HepG2 (cell line): ENCODE data around the gene FUZ. TPM values are rescaled to one million over a fixed set of nuclear protein-coding genes. Genes with fewer than 3 reads are reported as not detected.

Experiments
- ATF1 ChIP-seq: IDR thresholded peaks from 2 replicates; pipeline ENCODE4 v1.6.1; 2016; ENCODE audit warnings: mild to moderate bottlenecking, control low read depth
- FOXK2 ChIP-seq: fragments of 450-650 bp; IDR thresholded peaks from 2 replicates; pipeline ENCODE4 v1.6.1; 2016
- HNF4G ChIP-seq, 2 experiments: sonication (generic) in 1 of 2; formaldehyde crosslinking in 1 of 2; IDR thresholded peaks; 2 replicates each; pipeline versions ENCODE4 v1.4.0 to v1.6.1; 2011 to 2020; ENCODE audit warnings: borderline replicate concordance in 2 of 2, low read depth in 2 of 2, mild to moderate bottlenecking in 2 of 2, low read length in 1 of 2, missing genetic modification reagents in 1 of 2, moderate library complexity in 1 of 2
- REPIN1 ChIP-seq: sonication (generic); formaldehyde crosslinking; IDR thresholded peaks from 2 replicates; pipeline ENCODE4 v1.8.0; 2022; ENCODE audit warnings: missing genetic modification reagents, low read depth, mild to moderate bottlenecking, borderline replicate concordance
- RFX1 ChIP-seq: fragments of 450-650 bp; IDR thresholded peaks from 2 replicates; pipeline ENCODE4 v1.6.1; 2017
- SCMH1 ChIP-seq: sonication (generic); formaldehyde crosslinking; IDR thresholded peaks from 2 replicates; pipeline ENCODE4 v1.9.0; 2021; ENCODE audit warnings: missing genetic modification reagents, mild to moderate bottlenecking, borderline replicate concordance
- ZC3H4 ChIP-seq: sonication (generic); formaldehyde crosslinking; IDR thresholded peaks from 2 replicates; pipeline ENCODE4 v1.4.0; 2020; ENCODE audit warnings: missing genetic modification reagents, borderline replicate concordance
- ZNF136 ChIP-seq: sonication (generic); formaldehyde crosslinking; IDR thresholded peaks from 2 replicates; pipeline ENCODE4 v1.8.1; 2022; ENCODE audit warnings: low read depth, mild to moderate bottlenecking, moderate library complexity, missing genetic modification reagents
- ZNF292 ChIP-seq: sonication (generic); formaldehyde crosslinking; IDR thresholded peaks from 2 replicates; pipeline ENCODE4 v1.8.1; 2022; ENCODE audit warnings: mild to moderate bottlenecking, low read depth, missing genetic modification reagents, borderline replicate concordance
- ZNF776 ChIP-seq: sonication (generic); formaldehyde crosslinking; IDR thresholded peaks from 2 replicates; pipeline ENCODE4 v1.4.0; 2020; ENCODE audit warnings: mild to moderate bottlenecking, missing genetic modification reagents
- ZNF816 ChIP-seq: sonication (generic); formaldehyde crosslinking; IDR thresholded peaks from 2 replicates; pipeline ENCODE4 v1.8.0; 2022; ENCODE audit warnings: missing genetic modification reagents, mild to moderate bottlenecking, borderline replicate concordance
- polyA plus RNA-seq, 8 experiments: library from polyadenylated mRNA; depleted of rRNA in 3 of 8; stranded (reverse) in 7 of 8; unstranded in 1 of 8; fragments of >200 nt; fragmentation: Illumina TruSeq in 4 of 8; extraction: Trizol in 4 of 8; gene quantifications; 2 replicates each; pipeline versions ENCODE4 v1.2.1 to v1.2.3, GENCODE V29; 2011 to 2016; ENCODE audit warnings: low read depth in 4 of 8, missing spikeins in 1 of 8, mixed read lengths in 1 of 8; ENCODE audit not compliant: insufficient read depth in 1 of 8
- total RNA-seq, 5 experiments: library from RNA; depleted of rRNA; stranded (reverse); fragments of >200 nt; fragmentation: Illumina TruSeq; extraction: Trizol; gene quantifications; 2 replicates each; pipeline ENCODE4 v1.2.3, GENCODE V29; 2016; ENCODE audit warnings: low read depth in 1 of 5
- TF ChIP-seq, protein P1 (sequence below): sonication (generic); formaldehyde crosslinking; IDR thresholded peaks from 2 replicates; pipeline ENCODE4 v1.8.0; 2022; ENCODE audit warnings: missing genetic modification reagents, low read depth, mild to moderate bottlenecking, borderline replicate concordance
- TF ChIP-seq, protein P2 (sequence below): sonication (generic); formaldehyde crosslinking; IDR thresholded peaks from 2 replicates; pipeline ENCODE4 v1.5.0; 2020; ENCODE audit warnings: mild to moderate bottlenecking, missing genetic modification reagents, borderline replicate concordance
- TF ChIP-seq, protein P3 (sequence below): sonication (generic); formaldehyde crosslinking; conservative IDR thresholded peaks from 2 replicates; pipeline ENCODE4 v1.4.0; 2020; ENCODE audit warnings: missing genetic modification reagents
- TF ChIP-seq, protein P4 (sequence below): IDR thresholded peaks from 2 replicates; pipeline ENCODE4 v1.6.1; 2012; ENCODE audit warnings: low read depth, low read length, improper control_type of control experiment

The FUZ gene
- total and polyA plus RNA-seq, 2 of the 13 experiments (the other 11 are each of a cell fraction or from before 2014, with no cell fraction given): 0.08 TPM; not detected in 1

GRCh38 chr19:49850487-49851342, 37.6 kb upstream of the FUZ start, which contains the start of gene PTOV1 (continued):
- TF ChIP-seq REPIN1 (0 out of 2 replicates have a peak, but pooled peaks have one; percentile 16), ZNF816 (CRISPR knock-in tag) (0 out of 2 replicates have a peak, but pooled peaks have one; percentile 10), ZNF136 (no peak), ZNF776 (0 out of 2 replicates have a peak, but pooled peaks have one; percentile 79), ZC3H4 (CRISPR knock-in tag) (no peak), SCMH1 (CRISPR knock-in tag) (no peak), ZNF292 (CRISPR knock-in tag) (no peak), FOXK2 (peak; percentile 74), ATF1 (CRISPR knock-in tag) (peak; percentile 78), RFX1 (no peak), HNF4G (IDR thresholded peaks at IDR 0.05; ENCODE audit: borderline replicate concordance, low read depth, low read length) (no peak), HNF4G (CRISPR knock-in tag; IDR thresholded peaks at IDR 0.05; ENCODE audit: borderline replicate concordance, low read depth) (no peak)
- TF ChIP-seq, protein P1, sequence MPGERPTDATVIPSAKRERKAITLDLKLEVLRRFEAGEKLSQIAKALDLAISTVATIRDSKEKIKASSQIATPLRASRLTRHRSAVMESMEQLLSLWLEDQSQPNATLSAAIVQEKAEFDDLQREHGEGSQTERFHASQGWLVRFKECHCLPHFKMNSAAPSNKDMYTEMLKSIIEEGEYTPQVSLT (CRISPR knock-in tag): no peak
- TF ChIP-seq, protein P2, sequence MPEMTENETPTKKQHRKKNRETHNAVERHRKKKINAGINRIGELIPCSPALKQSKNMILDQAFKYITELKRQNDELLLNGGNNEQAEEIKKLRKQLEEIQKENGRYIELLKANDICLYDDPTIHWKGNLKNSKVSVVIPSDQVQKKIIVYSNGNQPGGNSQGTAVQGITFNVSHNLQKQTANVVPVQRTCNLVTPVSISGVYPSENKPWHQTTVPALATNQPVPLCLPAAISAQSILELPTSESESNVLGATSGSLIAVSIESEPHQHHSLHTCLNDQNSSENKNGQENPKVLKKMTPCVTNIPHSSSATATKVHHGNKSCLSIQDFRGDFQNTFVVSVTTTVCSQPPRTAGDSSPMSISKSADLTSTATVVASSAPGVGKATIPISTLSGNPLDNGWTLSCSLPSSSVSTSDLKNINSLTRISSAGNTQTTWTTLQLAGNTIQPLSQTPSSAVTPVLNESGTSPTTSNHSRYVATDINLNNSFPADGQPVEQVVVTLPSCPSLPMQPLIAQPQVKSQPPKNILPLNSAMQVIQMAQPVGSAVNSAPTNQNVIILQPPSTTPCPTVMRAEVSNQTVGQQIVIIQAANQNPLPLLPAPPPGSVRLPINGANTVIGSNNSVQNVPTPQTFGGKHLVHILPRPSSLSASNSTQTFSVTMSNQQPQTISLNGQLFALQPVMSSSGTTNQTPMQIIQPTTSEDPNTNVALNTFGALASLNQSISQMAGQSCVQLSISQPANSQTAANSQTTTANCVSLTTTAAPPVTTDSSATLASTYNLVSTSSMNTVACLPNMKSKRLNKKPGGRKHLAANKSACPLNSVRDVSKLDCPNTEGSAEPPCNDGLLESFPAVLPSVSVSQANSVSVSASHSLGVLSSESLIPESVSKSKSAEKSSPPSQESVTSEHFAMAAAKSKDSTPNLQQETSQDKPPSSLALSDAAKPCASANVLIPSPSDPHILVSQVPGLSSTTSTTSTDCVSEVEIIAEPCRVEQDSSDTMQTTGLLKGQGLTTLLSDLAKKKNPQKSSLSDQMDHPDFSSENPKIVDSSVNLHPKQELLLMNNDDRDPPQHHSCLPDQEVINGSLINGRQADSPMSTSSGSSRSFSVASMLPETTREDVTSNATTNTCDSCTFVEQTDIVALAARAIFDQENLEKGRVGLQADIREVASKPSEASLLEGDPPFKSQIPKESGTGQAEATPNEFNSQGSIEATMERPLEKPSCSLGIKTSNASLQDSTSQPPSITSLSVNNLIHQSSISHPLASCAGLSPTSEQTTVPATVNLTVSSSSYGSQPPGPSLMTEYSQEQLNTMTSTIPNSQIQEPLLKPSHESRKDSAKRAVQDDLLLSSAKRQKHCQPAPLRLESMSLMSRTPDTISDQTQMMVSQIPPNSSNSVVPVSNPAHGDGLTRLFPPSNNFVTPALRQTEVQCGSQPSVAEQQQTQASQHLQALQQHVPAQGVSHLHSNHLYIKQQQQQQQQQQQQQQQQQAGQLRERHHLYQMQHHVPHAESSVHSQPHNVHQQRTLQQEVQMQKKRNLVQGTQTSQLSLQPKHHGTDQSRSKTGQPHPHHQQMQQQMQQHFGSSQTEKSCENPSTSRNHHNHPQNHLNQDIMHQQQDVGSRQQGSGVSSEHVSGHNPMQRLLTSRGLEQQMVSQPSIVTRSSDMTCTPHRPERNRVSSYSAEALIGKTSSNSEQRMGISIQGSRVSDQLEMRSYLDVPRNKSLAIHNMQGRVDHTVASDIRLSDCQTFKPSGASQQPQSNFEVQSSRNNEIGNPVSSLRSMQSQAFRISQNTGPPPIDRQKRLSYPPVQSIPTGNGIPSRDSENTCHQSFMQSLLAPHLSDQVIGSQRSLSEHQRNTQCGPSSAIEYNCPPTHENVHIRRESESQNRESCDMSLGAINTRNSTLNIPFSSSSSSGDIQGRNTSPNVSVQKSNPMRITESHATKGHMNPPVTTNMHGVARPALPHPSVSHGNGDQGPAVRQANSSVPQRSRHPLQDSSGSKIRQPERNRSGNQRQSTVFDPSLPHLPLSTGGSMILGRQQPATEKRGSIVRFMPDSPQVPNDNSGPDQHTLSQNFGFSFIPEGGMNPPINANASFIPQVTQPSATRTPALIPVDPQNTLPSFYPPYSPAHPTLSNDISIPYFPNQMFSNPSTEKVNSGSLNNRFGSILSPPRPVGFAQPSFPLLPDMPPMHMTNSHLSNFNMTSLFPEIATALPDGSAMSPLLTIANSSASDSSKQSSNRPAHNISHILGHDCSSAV (CRISPR knock-in tag): no peak
- TF ChIP-seq, protein P3, sequence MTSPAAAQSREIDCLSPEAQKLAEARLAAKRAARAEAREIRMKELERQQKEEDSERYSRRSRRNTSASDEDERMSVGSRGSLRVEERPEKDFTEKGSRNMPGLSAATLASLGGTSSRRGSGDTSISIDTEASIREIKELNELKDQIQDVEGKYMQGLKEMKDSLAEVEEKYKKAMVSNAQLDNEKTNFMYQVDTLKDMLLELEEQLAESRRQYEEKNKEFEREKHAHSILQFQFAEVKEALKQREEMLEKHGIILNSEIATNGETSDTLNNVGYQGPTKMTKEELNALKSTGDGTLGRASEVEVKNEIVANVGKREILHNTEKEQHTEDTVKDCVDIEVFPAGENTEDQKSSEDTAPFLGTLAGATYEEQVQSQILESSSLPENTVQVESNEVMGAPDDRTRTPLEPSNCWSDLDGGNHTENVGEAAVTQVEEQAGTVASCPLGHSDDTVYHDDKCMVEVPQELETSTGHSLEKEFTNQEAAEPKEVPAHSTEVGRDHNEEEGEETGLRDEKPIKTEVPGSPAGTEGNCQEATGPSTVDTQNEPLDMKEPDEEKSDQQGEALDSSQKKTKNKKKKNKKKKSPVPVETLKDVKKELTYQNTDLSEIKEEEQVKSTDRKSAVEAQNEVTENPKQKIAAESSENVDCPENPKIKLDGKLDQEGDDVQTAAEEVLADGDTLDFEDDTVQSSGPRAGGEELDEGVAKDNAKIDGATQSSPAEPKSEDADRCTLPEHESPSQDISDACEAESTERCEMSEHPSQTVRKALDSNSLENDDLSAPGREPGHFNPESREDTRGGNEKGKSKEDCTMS (CRISPR knock-in tag): no peak
- TF ChIP-seq, protein P4, sequence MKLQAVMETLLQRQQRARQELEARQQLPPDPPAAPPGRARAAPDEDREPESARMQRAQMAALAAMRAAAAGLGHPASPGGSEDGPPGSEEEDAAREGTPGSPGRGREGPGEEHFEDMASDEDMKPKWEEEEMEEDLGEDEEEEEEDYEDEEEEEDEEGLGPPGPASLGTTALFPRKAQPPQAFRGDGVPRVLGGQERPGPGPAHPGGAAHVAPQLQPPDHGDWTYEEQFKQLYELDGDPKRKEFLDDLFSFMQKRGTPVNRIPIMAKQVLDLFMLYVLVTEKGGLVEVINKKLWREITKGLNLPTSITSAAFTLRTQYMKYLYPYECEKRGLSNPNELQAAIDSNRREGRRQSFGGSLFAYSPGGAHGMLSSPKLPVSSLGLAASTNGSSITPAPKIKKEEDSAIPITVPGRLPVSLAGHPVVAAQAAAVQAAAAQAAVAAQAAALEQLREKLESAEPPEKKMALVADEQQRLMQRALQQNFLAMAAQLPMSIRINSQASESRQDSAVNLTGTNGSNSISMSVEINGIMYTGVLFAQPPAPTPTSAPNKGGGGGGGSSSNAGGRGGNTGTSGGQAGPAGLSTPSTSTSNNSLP: no peak
